ENCODE measurements around the gene ATP6V0B. TPM values are rescaled to one million over a fixed set of nuclear protein-coding genes. Genes with fewer than 3 reads are reported as not detected.

Gene ATP6V0B
- total and polyA plus RNA-seq, 2 of the 4 experiments (the other 2 are of a cell fraction): 72.1 to 169 TPM

DNA sequence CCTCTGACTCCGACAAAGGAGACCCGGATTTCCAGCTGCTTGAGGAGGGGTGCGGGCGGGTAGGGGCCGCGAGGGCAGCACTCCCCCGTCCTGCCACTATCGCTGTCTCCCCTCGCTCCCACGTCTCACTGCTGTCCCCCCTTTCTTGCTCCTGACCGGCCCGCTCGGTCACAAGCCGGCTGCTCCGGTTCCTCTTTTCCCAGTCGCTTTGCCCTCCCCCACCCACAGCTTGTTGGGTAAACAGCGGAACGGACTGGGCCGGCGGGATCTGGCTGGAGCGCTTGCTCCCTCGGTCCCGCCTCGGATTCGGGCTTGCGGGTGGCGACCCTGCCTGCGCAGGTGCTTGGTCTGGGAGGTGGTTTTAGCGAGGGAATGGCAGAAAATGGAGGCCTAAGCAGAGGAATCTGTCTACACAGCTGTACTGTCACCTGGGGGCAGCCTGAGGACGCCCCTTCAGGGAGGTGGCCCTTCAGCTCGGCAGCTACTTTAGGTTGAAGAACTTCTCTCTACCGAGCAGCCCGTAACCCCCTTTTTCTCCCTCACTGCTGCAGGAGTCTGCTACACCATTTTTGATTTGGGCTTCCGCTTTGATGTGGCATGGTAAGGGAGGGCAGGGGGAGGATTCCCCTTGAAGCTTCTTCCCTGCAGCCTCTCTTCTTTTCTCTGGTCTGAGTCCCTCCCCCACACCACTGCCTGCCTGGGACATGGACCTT is 645 bp downstream of the ATP6V0B start:
- peaks cover 25% of the 10 kb centered on the region for H4K20me1 ChIP-seq (ENCODE audit: insufficient read depth, low read length)
- H3K4me1 ChIP-seq (ENCODE audit: control insufficient read depth, insufficient read depth, low read length): peaks cover 18% of the 10 kb centered on the region
- no peak overlapping the region for H2BK120ac ChIP-seq (ENCODE audit: low read depth, low read length)
- H3K56ac ChIP-seq (ENCODE audit: extremely low read depth, insufficient read depth, low read length): peak overlapping the region; percentile 45; the same call in 1 of the 2 replicates
- peak overlapping the region; percentile 99 for H2AFZ ChIP-seq (replicated peaks; ENCODE audit: low read length, poor library complexity)
- peak overlapping the region; percentile 73 for H3K27ac ChIP-seq (ENCODE audit: insufficient read depth, low read length)
- peak overlapping the region; percentile 71 for H3K9ac ChIP-seq (ENCODE audit: low read depth, low read length)
- 0% methylated on average over 10 of the region's 34 CpGs; no CpG with 5 or more reads in 1 of the 2 experiments for WGBS, 2 experiments (ENCODE audit: extremely low coverage in 2 of 2, insufficient read length in 1 of 2)
- in situ Hi-C loops (cut with MboI; ENCODE audit: low sequenced_read_pairs): no loop called here
- H2BK5ac ChIP-seq (ENCODE audit: low read depth, low read length, poor library complexity, severe bottlenecking): peak overlapping the region; percentile 66
- H3K4ac ChIP-seq (ENCODE audit: low read depth, low read length): peak overlapping the region; percentile 26
- dilution Hi-C loops (cut with HindIII; ENCODE audit: low sequenced_read_pairs, unreplicated experiment): no loop called here
- H3K9me3 ChIP-seq (ENCODE audit: control insufficient read depth, insufficient read depth, low read length): no peaks in the 10 kb centered on the region
- DNase-seq (no peak), ATAC-seq (ENCODE audit: low read depth) (peak; percentile 7)
- no peak overlapping the region for H2BK15ac ChIP-seq (ENCODE audit: low read depth, low read length)
- BruUV-seq (replicated peaks): no TSS peak
- H3K79me1 ChIP-seq (ENCODE audit: low read depth in 1 of 2, low read length in 2 of 2): peaks cover 41 to 61% of the 10 kb centered on the region in 2 experiments; a peak in 3 of 4 replicates
- peak overlapping the region; percentile 58 for H3K14ac ChIP-seq (replicated peaks; ENCODE audit: low read depth, low read length)
- peak overlapping the region in 1 of 2 experiments; percentile 65; a peak in 1 of 4 replicates for H4K8ac ChIP-seq (ENCODE audit: low read depth in 2 of 2, low read length in 2 of 2)
- no peak for TF ChIP-seq MAFK (IDR thresholded peaks at IDR 0.05; ENCODE audit: low read depth, low read length)
- TF ChIP-seq, protein P1, sequence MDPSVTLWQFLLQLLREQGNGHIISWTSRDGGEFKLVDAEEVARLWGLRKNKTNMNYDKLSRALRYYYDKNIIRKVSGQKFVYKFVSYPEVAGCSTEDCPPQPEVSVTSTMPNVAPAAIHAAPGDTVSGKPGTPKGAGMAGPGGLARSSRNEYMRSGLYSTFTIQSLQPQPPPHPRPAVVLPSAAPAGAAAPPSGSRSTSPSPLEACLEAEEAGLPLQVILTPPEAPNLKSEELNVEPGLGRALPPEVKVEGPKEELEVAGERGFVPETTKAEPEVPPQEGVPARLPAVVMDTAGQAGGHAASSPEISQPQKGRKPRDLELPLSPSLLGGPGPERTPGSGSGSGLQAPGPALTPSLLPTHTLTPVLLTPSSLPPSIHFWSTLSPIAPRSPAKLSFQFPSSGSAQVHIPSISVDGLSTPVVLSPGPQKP (IDR thresholded peaks at IDR 0.05; ENCODE audit: borderline replicate concordance, low read depth, low read length): no peak
- TF ChIP-seq MAZ (IDR thresholded peaks at IDR 0.05; ENCODE audit: borderline replicate concordance, low read depth, low read length): no peak
- H2AK9ac ChIP-seq (replicated peaks; ENCODE audit: low read depth, low read length, poor library complexity): peak overlapping the region; percentile 94
- no peaks in the 10 kb centered on the region for H3K27me3 ChIP-seq (ENCODE audit: control insufficient read depth, insufficient read depth, low read length)
- H2AK5ac ChIP-seq (ENCODE audit: low read depth, low read length): peak overlapping the region; percentile 76
- ChIA-PET CTCF (no interaction called here), POLR2A (ENCODE audit: unreplicated experiment) (interaction anchor here (0.6 kb wide), 3 partner anchors 16 to 1158 kb away, joined by 3 to 9 read pairs (median 5); no protein-coding TSS in a partner anchor)
- peak overlapping the region; percentile 86 for H3K23ac ChIP-seq (ENCODE audit: low read depth, low read length)
- H3K9me1 ChIP-seq (ENCODE audit: insufficient read depth, low read length): peaks cover 35% of the 10 kb centered on the region
- no peak overlapping the region for H4K5ac ChIP-seq (ENCODE audit: low read depth, low read length)
- peak overlapping the region; percentile 76 for H3K4me3 ChIP-seq (ENCODE audit: insufficient read depth, low read depth, low read length)
- H3K36me3 ChIP-seq (ENCODE audit: control insufficient read depth, insufficient read depth, low read length): peaks cover 25% of the 10 kb centered on the region
- H3K18ac ChIP-seq (ENCODE audit: low read depth, low read length): no peak overlapping the region
- peak overlapping the region; percentile 28; the same call in 1 of the 2 replicates for H4K91ac ChIP-seq (ENCODE audit: insufficient read depth, low read depth, low read length)
- H2BK20ac ChIP-seq (ENCODE audit: low read depth, low read length): no peak overlapping the region
- intact Hi-C loops (cut with micrococcal nuclease): no loop called here
- H3K4me2 ChIP-seq (ENCODE audit: low read depth, low read length): peak overlapping the region; percentile 65

Measured in IMR-90 (cell line).